ENCODE measurements around the gene LDB1. TPM values are rescaled to one million over a fixed set of nuclear protein-coding genes. Genes with fewer than 3 reads are reported as not detected.

Gene LDB1
- total RNA-seq, 3 donors from 2014 or later, result 55.7 to 59.6 (median 56.2) TPM

GRCh38 chr10:102066399-102067088 lies 53.6 kb downstream of the LDB1 start:
- ATAC-seq, result no peak
- Mint-ChIP-seq H3K36me3 (ENCODE audit: insufficient read depth) (peaks cover 2% of the 10 kb centered on the region), H3K27me3 (ENCODE audit: low read depth) (no peaks in the 10 kb centered on the region), H3K4me3 (peak overlapping the region; percentile 88), H3K9me3 (no peaks in the 10 kb centered on the region), H3K4me1 (ENCODE audit: low read depth) (peaks cover 29% of the 10 kb centered on the region)
- DNase-seq, result no peak

- Mint-ChIP-seq H3K4me1 (ENCODE audit: low read depth) (peaks cover 29% of the 10 kb centered on the region), H3K9me3 (no peaks in the 10 kb centered on the region), H3K4me3 (peak overlapping the region; percentile 88), H3K36me3 (ENCODE audit: insufficient read depth) (no peaks in the 10 kb centered on the region), H3K27me3 (ENCODE audit: low read depth) (no peaks in the 10 kb centered on the region)
- peak; percentile 9 for DNase-seq
- ATAC-seq, result peak; percentile 21 to 31
Measured at GRCh38 chr10:102065561-102066398, 54.4 kb downstream of the LDB1 start.

GRCh38 chr10:102064868-102065560 lies 55.2 kb downstream of the LDB1 start, which contains the start of gene HPS6:
TSS of gene HPS6 (plus strand) at chr10:102065349. CDS start at chr10:102065475, 126 bp downstream.
- ATAC-seq (peak; percentile 97 to 99), DNase-seq (peak; percentile 86)
- Mint-ChIP-seq H3K4me3 (peak within 1 kb of the TSS; percentile 88), H3K9me3 (no peaks in the 10 kb centered on the region), H3K27me3 (ENCODE audit: low read depth) (no peaks in the 10 kb centered on the region), H3K36me3 (ENCODE audit: insufficient read depth) (no peaks in the 10 kb centered on the region), H3K4me1 (ENCODE audit: low read depth) (peaks cover 29% of the 10 kb centered on the region)

GRCh38 chr10:102064503-102064867 lies 55.7 kb downstream of the LDB1 start:
- no peaks in the 10 kb centered on the region for H3K9me3 Mint-ChIP-seq
- no peaks in the 10 kb centered on the region for H3K36me3 Mint-ChIP-seq (ENCODE audit: insufficient read depth)
- DNase-seq (no peak), ATAC-seq (no peak)
- peak overlapping the region; percentile 88 for H3K4me3 Mint-ChIP-seq
- H3K4me1 Mint-ChIP-seq (ENCODE audit: low read depth), result peaks cover 27% of the 10 kb centered on the region
- no peaks in the 10 kb centered on the region for H3K27me3 Mint-ChIP-seq (ENCODE audit: low read depth)

GRCh38 chr10:102059987-102060386 lies 60.2 kb downstream of the LDB1 start:
- Mint-ChIP-seq H3K4me1 (ENCODE audit: low read depth) (peaks cover 20% of the 10 kb centered on the region), H3K4me3 (no peak overlapping the region), H3K27me3 (ENCODE audit: low read depth) (no peaks in the 10 kb centered on the region), H3K9me3 (no peaks in the 10 kb centered on the region), H3K36me3 (ENCODE audit: insufficient read depth) (no peaks in the 10 kb centered on the region)
- ATAC-seq (no peak), DNase-seq (no peak)

Other genes starting within 250 kb of the LDB1 start
- gene ARMH3, start 64.2 kb downstream of the LDB1 start, total RNA-seq, result 10 to 100 TPM; 16.6 to 21.7 (median 21.5) TPM
- gene HPS6, start 55.0 kb downstream of the LDB1 start, total RNA-seq, result 10 to 100 TPM; 25.4 to 27.7 (median 25.5) TPM
- 100 to 1,000 TPM; 155 to 161 (median 156) TPM for gene PPRC1, start 12.7 kb upstream of the LDB1 start, total RNA-seq
- gene NOLC1, start 32.0 kb upstream of the LDB1 start, total RNA-seq, result 100 to 1,000 TPM; 451 to 523 (median 461) TPM
- gene ELOVL3, start 105.9 kb upstream of the LDB1 start, total RNA-seq, result not detected
- gene PITX3, start 121.1 kb upstream of the LDB1 start, total RNA-seq, result under 1 TPM in 2 of 3 donors, not detected in 1; 0.25 to 0.46 TPM
- gene GBF1, start 125.2 kb upstream of the LDB1 start, total RNA-seq, result 10 to 100 TPM; 42.9 to 46.5 (median 43.3) TPM

All from activated T-cell treated with anti-CD3 and anti-CD28 coated beads, Interleukin-2, amount 50 U/mL, for 4 hours (primary cell).